ENCODE measurements around the gene ATP6AP1. TPM values are rescaled to one million over a fixed set of nuclear protein-coding genes. Genes with fewer than 3 reads are reported as not detected.

ATP6AP1 gene
- total and polyA plus RNA-seq, 2 experiments from 2014 or later, result 37.7 to 52.1 TPM

DNA sequence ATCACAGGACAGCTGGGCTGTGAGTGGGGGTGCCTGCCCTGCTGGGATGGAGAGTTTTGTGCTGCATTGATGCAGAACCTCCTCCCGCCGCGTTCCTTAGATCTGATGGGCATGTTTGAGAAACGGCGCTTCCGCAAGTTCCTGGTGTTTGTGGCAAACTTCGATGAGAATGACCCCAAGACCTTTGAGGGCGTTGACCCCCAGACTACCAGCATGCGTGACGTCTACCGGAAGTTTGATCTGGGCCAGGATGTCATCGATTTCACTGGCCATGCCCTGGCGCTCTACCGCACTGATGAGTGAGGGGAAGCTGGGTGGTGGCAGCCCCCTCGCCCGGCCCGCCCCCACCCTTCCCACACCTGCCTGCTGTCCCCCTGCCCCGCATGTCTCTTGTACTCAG, 11.4 kb downstream of the ATP6AP1 start (continued):
- TF ChIP-seq, protein P1, sequence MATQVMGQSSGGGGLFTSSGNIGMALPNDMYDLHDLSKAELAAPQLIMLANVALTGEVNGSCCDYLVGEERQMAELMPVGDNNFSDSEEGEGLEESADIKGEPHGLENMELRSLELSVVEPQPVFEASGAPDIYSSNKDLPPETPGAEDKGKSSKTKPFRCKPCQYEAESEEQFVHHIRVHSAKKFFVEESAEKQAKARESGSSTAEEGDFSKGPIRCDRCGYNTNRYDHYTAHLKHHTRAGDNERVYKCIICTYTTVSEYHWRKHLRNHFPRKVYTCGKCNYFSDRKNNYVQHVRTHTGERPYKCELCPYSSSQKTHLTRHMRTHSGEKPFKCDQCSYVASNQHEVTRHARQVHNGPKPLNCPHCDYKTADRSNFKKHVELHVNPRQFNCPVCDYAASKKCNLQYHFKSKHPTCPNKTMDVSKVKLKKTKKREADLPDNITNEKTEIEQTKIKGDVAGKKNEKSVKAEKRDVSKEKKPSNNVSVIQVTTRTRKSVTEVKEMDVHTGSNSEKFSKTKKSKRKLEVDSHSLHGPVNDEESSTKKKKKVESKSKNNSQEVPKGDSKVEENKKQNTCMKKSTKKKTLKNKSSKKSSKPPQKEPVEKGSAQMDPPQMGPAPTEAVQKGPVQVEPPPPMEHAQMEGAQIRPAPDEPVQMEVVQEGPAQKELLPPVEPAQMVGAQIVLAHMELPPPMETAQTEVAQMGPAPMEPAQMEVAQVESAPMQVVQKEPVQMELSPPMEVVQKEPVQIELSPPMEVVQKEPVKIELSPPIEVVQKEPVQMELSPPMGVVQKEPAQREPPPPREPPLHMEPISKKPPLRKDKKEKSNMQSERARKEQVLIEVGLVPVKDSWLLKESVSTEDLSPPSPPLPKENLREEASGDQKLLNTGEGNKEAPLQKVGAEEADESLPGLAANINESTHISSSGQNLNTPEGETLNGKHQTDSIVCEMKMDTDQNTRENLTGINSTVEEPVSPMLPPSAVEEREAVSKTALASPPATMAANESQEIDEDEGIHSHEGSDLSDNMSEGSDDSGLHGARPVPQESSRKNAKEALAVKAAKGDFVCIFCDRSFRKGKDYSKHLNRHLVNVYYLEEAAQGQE (IDR thresholded peaks at IDR 0.05; ENCODE audit: unreplicated experiment), result no peak

DNA sequence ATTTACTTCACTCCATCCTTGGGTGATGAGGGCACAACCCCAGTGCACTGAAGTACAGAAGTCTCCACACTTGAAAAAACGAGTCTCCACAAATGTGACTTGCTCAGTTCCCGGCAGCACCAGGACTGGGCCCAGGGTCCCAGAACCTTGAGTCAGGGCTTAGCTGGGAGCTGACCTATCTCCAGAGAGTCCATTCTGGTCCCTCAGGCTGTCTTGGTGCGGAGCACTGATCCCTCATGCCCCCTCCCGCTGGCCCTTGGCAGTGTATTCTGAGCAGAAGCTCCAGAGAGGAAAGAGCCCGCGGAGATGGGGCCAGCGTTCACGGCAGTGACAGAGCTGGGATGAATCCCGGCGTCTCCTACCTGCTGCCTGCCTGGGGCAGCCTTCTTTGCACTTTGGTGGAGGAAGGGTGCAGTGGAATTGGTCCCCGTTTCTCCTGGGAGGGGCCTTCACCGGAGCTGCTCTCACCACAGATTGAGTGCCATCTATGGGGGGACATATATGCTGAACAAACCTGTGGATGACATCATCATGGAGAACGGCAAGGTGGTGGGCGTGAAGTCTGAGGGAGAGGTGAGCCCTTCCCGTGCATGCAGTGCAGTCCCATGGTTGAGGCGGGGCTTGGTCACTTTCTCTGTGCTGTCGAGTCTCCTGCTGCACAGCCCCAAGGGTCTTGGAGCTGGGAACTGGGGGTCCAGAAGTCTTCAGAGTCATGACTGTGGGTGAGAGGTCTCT, 12.3 kb downstream of the ATP6AP1 start:
- Mint-ChIP-seq H3K27me3 (ENCODE audit: insufficient read depth, low read depth, poor library complexity) (peaks cover 7% of the 10 kb centered on the region), H3K27ac (no peak overlapping the region), H3K4me1 (peaks cover 13% of the 10 kb centered on the region), H3K36me3 (ENCODE audit: low read depth) (peaks cover 20% of the 10 kb centered on the region; the same call in 2 of the 3 replicates), H3K4me3 (no peak overlapping the region), H3K9me3 (no peaks in the 10 kb centered on the region)
- no peak for ATAC-seq
- H2AFZ ChIP-seq, result no peak overlapping the region
- no peak for DNase-seq (ENCODE audit: low spot score)
- H3K4me1 ChIP-seq (ENCODE audit: insufficient read depth), result 0 out of 2 replicates have a peak, but pooled peaks cover 3% of the 10 kb centered on the region
- H3K4me3 ChIP-seq, result no peak overlapping the region
- H3K27ac ChIP-seq (ENCODE audit: low read depth), result no peak overlapping the region
- no peaks in the 10 kb centered on the region for H3K36me3 ChIP-seq (ENCODE audit: insufficient read depth)
- H3K79me2 ChIP-seq (replicated peaks; ENCODE audit: insufficient read depth), result peaks cover 13% of the 10 kb centered on the region
- no peaks in the 10 kb centered on the region for H3K27me3 ChIP-seq (ENCODE audit: insufficient read depth)
- H3F3A ChIP-seq (replicated peaks; ENCODE audit: low read depth), result no peaks in the 10 kb centered on the region
- no peaks in the 10 kb centered on the region for H3K9me2 ChIP-seq (ENCODE audit: insufficient read depth)
- H3K4me2 ChIP-seq, result no peak overlapping the region
- H4K20me1 ChIP-seq (replicated peaks; ENCODE audit: insufficient read depth), result no peaks in the 10 kb centered on the region
- TF ChIP-seq STAT1 (IDR thresholded peaks at IDR 0.05; ENCODE audit: unreplicated experiment), result no peak
- no peak for TF ChIP-seq ZNF331 (CRISPR knock-in tag; IDR thresholded peaks at IDR 0.05; ENCODE audit: low read depth)
- TF ChIP-seq, protein P1 (IDR thresholded peaks at IDR 0.05; ENCODE audit: unreplicated experiment), result no peak
- TF ChIP-seq NANOG (IDR thresholded peaks at IDR 0.05; ENCODE audit: borderline replicate concordance), result no peak
- TF ChIP-seq, protein P2, sequence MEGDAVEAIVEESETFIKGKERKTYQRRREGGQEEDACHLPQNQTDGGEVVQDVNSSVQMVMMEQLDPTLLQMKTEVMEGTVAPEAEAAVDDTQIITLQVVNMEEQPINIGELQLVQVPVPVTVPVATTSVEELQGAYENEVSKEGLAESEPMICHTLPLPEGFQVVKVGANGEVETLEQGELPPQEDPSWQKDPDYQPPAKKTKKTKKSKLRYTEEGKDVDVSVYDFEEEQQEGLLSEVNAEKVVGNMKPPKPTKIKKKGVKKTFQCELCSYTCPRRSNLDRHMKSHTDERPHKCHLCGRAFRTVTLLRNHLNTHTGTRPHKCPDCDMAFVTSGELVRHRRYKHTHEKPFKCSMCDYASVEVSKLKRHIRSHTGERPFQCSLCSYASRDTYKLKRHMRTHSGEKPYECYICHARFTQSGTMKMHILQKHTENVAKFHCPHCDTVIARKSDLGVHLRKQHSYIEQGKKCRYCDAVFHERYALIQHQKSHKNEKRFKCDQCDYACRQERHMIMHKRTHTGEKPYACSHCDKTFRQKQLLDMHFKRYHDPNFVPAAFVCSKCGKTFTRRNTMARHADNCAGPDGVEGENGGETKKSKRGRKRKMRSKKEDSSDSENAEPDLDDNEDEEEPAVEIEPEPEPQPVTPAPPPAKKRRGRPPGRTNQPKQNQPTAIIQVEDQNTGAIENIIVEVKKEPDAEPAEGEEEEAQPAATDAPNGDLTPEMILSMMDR (conservative IDR thresholded peaks at IDR 0.05; ENCODE audit: low read depth in 2 of 2), result no peak
- TF ChIP-seq, protein P3, sequence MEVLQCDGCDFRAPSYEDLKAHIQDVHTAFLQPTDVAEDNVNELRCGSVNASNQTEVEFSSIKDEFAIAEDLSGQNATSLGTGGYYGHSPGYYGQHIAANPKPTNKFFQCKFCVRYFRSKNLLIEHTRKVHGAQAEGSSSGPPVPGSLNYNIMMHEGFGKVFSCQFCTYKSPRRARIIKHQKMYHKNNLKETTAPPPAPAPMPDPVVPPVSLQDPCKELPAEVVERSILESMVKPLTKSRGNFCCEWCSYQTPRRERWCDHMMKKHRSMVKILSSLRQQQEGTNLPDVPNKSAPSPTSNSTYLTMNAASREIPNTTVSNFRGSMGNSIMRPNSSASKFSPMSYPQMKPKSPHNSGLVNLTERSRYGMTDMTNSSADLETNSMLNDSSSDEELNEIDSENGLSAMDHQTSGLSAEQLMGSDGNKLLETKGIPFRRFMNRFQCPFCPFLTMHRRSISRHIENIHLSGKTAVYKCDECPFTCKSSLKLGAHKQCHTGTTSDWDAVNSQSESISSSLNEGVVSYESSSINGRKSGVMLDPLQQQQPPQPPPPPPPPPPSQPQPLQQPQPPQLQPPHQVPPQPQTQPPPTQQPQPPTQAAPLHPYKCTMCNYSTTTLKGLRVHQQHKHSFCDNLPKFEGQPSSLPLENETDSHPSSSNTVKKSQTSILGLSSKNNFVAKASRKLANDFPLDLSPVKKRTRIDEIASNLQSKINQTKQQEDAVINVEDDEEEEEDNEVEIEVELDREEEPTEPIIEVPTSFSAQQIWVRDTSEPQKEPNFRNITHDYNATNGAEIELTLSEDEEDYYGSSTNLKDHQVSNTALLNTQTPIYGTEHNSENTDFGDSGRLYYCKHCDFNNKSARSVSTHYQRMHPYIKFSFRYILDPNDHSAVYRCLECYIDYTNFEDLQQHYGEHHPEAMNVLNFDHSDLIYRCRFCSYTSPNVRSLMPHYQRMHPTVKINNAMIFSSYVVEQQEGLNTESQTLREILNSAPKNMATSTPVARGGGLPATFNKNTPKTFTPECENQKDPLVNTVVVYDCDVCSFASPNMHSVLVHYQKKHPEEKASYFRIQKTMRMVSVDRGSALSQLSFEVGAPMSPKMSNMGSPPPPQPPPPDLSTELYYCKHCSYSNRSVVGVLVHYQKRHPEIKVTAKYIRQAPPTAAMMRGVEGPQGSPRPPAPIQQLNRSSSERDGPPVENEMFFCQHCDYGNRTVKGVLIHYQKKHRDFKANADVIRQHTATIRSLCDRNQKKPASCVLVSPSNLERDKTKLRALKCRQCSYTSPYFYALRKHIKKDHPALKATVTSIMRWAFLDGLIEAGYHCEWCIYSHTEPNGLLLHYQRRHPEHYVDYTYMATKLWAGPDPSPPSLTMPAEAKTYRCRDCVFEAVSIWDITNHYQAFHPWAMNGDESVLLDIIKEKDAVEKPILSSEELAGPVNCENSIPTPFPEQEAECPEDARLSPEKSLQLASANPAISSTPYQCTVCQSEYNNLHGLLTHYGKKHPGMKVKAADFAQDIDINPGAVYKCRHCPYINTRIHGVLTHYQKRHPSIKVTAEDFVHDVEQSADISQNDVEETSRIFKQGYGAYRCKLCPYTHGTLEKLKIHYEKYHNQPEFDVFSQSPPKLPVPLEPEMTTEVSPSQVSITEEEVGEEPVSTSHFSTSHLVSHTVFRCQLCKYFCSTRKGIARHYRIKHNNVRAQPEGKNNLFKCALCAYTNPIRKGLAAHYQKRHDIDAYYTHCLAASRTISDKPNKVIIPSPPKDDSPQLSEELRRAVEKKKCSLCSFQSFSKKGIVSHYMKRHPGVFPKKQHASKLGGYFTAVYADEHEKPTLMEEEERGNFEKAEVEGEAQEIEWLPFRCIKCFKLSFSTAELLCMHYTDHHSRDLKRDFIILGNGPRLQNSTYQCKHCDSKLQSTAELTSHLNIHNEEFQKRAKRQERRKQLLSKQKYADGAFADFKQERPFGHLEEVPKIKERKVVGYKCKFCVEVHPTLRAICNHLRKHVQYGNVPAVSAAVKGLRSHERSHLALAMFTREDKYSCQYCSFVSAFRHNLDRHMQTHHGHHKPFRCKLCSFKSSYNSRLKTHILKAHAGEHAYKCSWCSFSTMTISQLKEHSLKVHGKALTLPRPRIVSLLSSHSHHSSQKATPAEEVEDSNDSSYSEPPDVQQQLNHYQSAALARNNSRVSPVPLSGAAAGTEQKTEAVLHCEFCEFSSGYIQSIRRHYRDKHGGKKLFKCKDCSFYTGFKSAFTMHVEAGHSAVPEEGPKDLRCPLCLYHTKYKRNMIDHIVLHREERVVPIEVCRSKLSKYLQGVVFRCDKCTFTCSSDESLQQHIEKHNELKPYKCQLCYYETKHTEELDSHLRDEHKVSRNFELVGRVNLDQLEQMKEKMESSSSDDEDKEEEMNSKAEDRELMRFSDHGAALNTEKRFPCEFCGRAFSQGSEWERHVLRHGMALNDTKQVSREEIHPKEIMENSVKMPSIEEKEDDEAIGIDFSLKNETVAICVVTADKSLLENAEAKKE (CRISPR knock-in tag; IDR thresholded peaks at IDR 0.05), result no peak
- TF ChIP-seq JUNB (IDR thresholded peaks at IDR 0.05; ENCODE audit: unreplicated experiment), result no peak
- no peak for TF ChIP-seq POLR2AphosphoS5 (IDR thresholded peaks at IDR 0.05; ENCODE audit: low read depth)
- TF ChIP-seq CREB1 (CRISPR knock-in tag; IDR thresholded peaks at IDR 0.05; ENCODE audit: low read depth), result no peak
